OCI-LY1 (cell line): ENCODE results near the gene XPR1.

Experiments
- CTCF ChIP-seq: fragments of 200-600 bp; sonication (generic), shearing (Covaris generic); IDR thresholded peaks from 2 replicates; pipeline ENCODE4 v1.5.1; 2017; ENCODE audit warnings: mild to moderate bottlenecking, antibody characterized with exemption, low read length, moderate library complexity, mixed read lengths
- EZH2 ChIP-seq: fragments of 200-600 bp; sonication (generic), shearing (Covaris generic); IDR thresholded peaks from 2 replicates; pipeline ENCODE4 v1.8.0; 2017; ENCODE audit warnings: borderline replicate concordance, mixed run types, mild to moderate bottlenecking, antibody characterized with exemption, low read length, moderate library complexity, mixed read lengths

GRCh38 chr1:180611016-180611930 lies 20.5 kb upstream of the XPR1 start:
- no peak for TF ChIP-seq CTCF
- TF ChIP-seq EZH2, result no peak
